ENCODE results near the gene INO80D.

The INO80D gene

DNA sequence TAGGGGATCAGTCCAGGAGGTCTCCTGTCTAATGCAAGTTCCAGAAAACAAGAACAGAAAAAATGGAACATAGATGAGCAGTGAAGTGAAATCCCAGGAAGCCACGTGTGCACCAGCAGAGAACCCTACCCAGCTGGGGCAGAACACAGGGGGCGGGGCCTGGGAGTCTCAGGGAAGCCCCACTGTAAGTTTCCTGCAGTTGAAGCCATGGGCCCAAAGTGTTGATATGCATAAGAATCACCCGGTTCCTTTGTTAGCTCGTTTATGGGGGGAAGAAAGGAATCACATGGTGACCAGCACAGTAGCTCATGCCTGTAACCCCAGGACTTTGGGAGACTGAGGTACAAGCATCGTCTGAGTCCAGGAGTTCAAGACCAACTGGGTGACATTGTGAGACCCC is 131.3 kb downstream of the INO80D start:
- H3K27ac ChIP-seq, result no peak overlapping the region
- TF ChIP-seq, protein P1, sequence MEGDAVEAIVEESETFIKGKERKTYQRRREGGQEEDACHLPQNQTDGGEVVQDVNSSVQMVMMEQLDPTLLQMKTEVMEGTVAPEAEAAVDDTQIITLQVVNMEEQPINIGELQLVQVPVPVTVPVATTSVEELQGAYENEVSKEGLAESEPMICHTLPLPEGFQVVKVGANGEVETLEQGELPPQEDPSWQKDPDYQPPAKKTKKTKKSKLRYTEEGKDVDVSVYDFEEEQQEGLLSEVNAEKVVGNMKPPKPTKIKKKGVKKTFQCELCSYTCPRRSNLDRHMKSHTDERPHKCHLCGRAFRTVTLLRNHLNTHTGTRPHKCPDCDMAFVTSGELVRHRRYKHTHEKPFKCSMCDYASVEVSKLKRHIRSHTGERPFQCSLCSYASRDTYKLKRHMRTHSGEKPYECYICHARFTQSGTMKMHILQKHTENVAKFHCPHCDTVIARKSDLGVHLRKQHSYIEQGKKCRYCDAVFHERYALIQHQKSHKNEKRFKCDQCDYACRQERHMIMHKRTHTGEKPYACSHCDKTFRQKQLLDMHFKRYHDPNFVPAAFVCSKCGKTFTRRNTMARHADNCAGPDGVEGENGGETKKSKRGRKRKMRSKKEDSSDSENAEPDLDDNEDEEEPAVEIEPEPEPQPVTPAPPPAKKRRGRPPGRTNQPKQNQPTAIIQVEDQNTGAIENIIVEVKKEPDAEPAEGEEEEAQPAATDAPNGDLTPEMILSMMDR (IDR thresholded peaks at IDR 0.05; ENCODE audit: low read depth, low read length, missing control alignments), result no peak
- no peak for DNase-seq
- no peaks in the 10 kb centered on the region for H3K36me3 ChIP-seq (replicated peaks)
- no peaks in the 10 kb centered on the region for H3K27me3 ChIP-seq (replicated peaks)
- no peak overlapping the region for H3K4me3 ChIP-seq (ENCODE audit: low read depth, low read length)
- in situ Hi-C loops (cut with HindIII; ENCODE audit: low pct_ligation_motif_present, low sequenced_read_pairs), result no loop called here

DNA sequence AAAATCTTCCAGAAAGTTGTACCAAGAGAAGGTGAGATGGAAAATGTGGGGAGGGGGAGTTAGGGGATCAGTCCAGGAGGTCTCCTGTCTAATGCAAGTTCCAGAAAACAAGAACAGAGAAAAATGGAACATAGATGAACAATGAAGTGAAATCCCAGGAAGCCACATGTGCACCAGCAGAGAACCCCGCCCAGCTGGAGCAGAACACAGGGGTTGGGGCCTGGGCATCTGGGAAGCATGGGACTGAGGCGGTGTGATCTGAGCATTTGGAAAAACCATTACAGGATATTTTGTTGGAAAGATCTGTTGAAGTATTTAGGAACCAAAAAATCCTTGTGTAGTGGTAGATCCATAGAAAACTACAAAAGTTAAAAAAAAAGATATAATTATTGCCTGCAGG is 133.7 kb downstream of the INO80D start:
- no peak overlapping the region for H3K27ac ChIP-seq
- no peak for DNase-seq
- TF ChIP-seq, protein P1 (IDR thresholded peaks at IDR 0.05; ENCODE audit: low read depth, low read length, missing control alignments), result no peak
- in situ Hi-C loops (cut with HindIII; ENCODE audit: low pct_ligation_motif_present, low sequenced_read_pairs), result no loop called here
- no peaks in the 10 kb centered on the region for H3K27me3 ChIP-seq (replicated peaks)
- no peaks in the 10 kb centered on the region for H3K36me3 ChIP-seq (replicated peaks)
- no peak overlapping the region for H3K4me3 ChIP-seq (ENCODE audit: low read depth, low read length)

DNA sequence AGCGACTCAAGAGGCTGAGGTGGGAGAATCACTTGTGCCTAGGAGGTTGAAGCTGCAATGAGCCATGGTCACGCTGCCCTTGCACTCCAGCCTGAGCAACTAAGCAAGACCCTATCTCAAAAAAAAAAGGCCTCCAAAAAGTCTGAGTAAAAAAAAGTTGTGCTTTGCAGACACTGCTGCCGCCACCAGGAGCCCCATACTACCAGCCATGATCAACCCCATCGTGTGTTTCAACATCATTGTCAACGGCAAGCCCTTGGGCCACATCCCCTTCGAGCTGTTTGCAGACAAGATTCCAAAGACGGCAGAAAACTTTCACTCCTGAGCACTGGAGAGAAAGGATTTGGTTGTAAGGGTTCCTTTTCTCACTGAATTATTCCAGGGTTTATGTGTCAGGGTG is 137.1 kb downstream of the INO80D start:
- in situ Hi-C loops (cut with HindIII; ENCODE audit: low pct_ligation_motif_present, low sequenced_read_pairs), result no loop called here
- Histone ChIP-seq H3K36me3 (replicated peaks) (no peaks in the 10 kb centered on the region), H3K27me3 (replicated peaks) (no peaks in the 10 kb centered on the region), H3K4me3 (ENCODE audit: low read depth, low read length) (no peak overlapping the region), H3K27ac (no peak overlapping the region)
- TF ChIP-seq, protein P1 (IDR thresholded peaks at IDR 0.05; ENCODE audit: low read depth, low read length, missing control alignments), result no peak
- no peak for DNase-seq

DNA sequence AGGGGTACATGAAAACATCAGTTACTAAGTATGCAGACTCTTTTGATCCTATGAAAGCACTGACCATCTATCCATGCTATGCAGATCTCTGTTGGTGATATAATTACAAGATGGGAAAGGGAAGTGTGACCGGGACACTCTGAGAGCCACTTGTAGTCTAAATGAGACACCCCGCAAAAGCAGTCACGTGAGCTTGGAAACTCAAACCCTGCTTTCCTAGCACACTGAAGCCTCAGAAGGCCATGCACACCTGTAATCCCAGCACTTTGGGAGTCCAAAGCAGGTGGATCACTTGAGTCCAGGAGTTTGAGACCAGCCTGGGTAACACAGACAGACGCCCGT is 137.5 kb downstream of the INO80D start:
- H3K36me3 ChIP-seq (replicated peaks), result no peaks in the 10 kb centered on the region
- in situ Hi-C loops (cut with HindIII; ENCODE audit: low pct_ligation_motif_present, low sequenced_read_pairs), result no loop called here
- H3K4me3 ChIP-seq (ENCODE audit: low read depth, low read length), result no peak overlapping the region
- H3K27ac ChIP-seq, result no peak overlapping the region
- H3K27me3 ChIP-seq (replicated peaks), result no peaks in the 10 kb centered on the region
- no peak for DNase-seq
- TF ChIP-seq, protein P1 (IDR thresholded peaks at IDR 0.05; ENCODE audit: low read depth, low read length, missing control alignments), result no peak

DNA sequence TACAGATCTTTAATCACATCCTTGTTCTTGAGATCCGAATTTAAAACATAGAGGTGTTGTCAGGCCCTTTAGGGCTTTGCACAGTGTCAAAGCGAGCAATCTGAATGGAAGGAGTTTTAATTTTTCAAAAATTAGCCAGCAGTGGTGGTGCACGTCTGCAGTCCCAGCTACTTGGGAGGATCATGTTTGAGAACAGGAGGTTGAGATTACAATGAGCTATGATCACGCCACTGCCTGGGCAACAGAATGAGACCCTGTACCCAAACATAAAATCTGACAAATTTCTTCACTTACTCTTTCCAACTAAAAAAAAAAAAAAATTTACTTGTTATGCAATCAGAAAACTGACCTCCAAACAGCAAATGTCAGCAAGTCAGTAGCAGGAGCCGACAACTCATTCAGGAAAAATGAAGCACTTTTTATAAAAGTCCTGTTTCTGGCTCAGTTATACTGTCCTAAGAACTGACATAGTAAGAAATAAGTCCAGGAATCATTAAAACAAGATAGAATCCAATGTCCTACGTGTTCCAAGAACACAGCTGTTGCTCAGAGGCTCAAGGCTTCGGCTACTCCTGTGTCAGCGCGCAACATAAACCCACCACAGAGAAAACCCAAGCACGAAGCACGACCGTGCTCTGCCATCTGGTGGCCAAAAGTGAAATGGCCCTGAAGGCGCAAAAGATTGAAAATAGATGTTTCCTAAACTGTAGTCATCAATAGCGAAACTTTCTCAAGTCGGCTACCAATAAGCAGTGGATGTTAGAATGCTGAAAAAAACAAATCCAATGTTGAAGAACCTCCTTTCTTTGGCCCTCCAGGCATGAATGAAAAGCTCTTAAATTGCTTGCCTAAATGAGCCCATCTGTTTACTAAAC is 138.1 kb downstream of the INO80D start:
- TF ChIP-seq, protein P1 (IDR thresholded peaks at IDR 0.05; ENCODE audit: low read depth, low read length, missing control alignments), result peak; percentile 97
- no peaks in the 10 kb centered on the region for H3K36me3 ChIP-seq (replicated peaks)
- H3K27ac ChIP-seq, result no peak overlapping the region
- DNase-seq, result peak; percentile 72
- in situ Hi-C loops (cut with HindIII; ENCODE audit: low pct_ligation_motif_present, low sequenced_read_pairs), result no loop called here
- H3K27me3 ChIP-seq (replicated peaks), result no peaks in the 10 kb centered on the region
- no peak overlapping the region for H3K4me3 ChIP-seq (ENCODE audit: low read depth, low read length)

DNA sequence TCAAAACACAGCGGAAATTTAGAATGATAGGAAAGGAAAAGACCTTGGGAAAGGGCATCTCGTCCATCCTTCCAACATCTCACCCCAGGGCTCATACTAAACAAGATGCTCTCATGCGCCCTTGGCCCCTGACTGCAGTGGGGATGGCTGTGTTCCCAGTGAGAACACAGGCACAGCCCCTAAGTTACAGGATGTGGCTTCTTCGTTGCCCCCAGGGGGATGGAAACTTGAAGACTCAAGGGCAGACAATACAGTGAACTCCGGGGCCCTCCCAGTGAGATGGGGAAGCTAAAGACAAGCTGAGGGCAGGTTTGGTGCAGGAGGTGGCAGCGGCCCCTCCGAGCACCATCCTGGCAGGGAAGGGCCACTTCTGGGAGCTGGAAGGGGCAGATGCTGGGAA is 139.7 kb downstream of the INO80D start:
- TF ChIP-seq, protein P1 (IDR thresholded peaks at IDR 0.05; ENCODE audit: low read depth, low read length, missing control alignments), result no peak
- DNase-seq, result no peak
- no peak overlapping the region for H3K4me3 ChIP-seq (ENCODE audit: low read depth, low read length)

More for the DNA sequence above, 139.7 kb downstream of the INO80D start:
- in situ Hi-C loops (cut with HindIII; ENCODE audit: low pct_ligation_motif_present, low sequenced_read_pairs), result no loop called here
- Histone ChIP-seq H3K27ac (no peak overlapping the region), H3K36me3 (replicated peaks) (no peaks in the 10 kb centered on the region), H3K27me3 (replicated peaks) (no peaks in the 10 kb centered on the region)

Data from brain microvascular endothelial cell (primary cell).